ENCODE measurements around the gene DCP1B. TPM values are rescaled to one million over a fixed set of nuclear protein-coding genes. Genes with fewer than 3 reads are reported as not detected.
A peak's percentile ranks its signal among the peaks of the same experiment; 100 is the strongest.

DCP1B gene
- total RNA-seq, 1 donor from 2014 or later: 17.4 TPM

GRCh38 chr12:1927051-1927680 is 77.1 kb downstream of the DCP1B start:
- Histone ChIP-seq H3K27me3 (no peaks in the 10 kb centered on the region), H3K27ac (no peak overlapping the region), H3K4me1 (peaks cover 3% of the 10 kb centered on the region), H3K4me3 (no peak overlapping the region), H3K36me3 (no peaks in the 10 kb centered on the region), H3K9me3 (no peaks in the 10 kb centered on the region)
- intact Hi-C loops (cut with DNase I): no loop called here
- DNase-seq (ENCODE audit: extremely low spot score in 2 of 2): peak; percentile 49 to 64
- TF ChIP-seq POLR2AphosphoS5 (IDR thresholded peaks at IDR 0.05; ENCODE audit: insufficient read depth in 1 of 2, low read depth in 1 of 2) (no peak), POLR2A (IDR thresholded peaks at IDR 0.05) (no peak)

- Histone ChIP-seq H3K27ac (no peak overlapping the region), H3K4me1 (no peaks in the 10 kb centered on the region)
- intact Hi-C loops (cut with DNase I): no loop called here
Observed at GRCh38 chr12:1926251-1926657, 78.0 kb downstream of the DCP1B start.

DNA sequence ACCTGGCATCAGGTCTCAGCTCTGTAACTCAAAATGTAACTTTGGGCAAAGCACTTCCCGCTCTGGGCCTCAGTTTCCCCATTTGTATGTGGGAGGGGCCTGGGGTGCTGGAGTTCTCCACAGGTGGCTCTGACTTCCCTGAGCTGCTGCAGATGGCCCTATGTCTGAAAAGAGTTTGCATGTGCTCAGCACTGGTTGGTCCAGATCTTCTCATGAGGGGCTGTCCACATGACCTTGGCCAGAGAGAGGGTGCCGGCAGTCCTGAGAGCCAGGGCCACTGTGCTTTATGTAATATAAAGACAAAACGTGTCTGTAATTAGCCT is 78.6 kb downstream of the DCP1B start:
- DNase-seq (ENCODE audit: extremely low spot score in 2 of 2): peak; percentile 69 to 90
- Histone ChIP-seq H3K9me3 (no peaks in the 10 kb centered on the region), H3K27me3 (no peaks in the 10 kb centered on the region), H3K36me3 (no peaks in the 10 kb centered on the region), H3K4me3 (no peak overlapping the region), H3K4me1 (no peaks in the 10 kb centered on the region), H3K27ac (no peak overlapping the region)
- TF ChIP-seq POLR2A (IDR thresholded peaks at IDR 0.05) (no peak), CTCF (IDR thresholded peaks at IDR 0.05) (no peak), POLR2AphosphoS5 (IDR thresholded peaks at IDR 0.05; ENCODE audit: insufficient read depth in 1 of 2, low read depth in 1 of 2) (no peak)
- intact Hi-C loops (cut with DNase I): no loop called here

More at GRCh38 chr12:1926251-1926657, 78.0 kb downstream of the DCP1B start:
- no peaks in the 10 kb centered on the region for H3K36me3 ChIP-seq
- no peak for TF ChIP-seq POLR2A (IDR thresholded peaks at IDR 0.05)
- no peak for TF ChIP-seq CTCF (IDR thresholded peaks at IDR 0.05)
- no peaks in the 10 kb centered on the region for H3K9me3 ChIP-seq
- peak in 1 of 2 donors; percentile 58 for DNase-seq (ENCODE audit: extremely low spot score in 2 of 2)
- H3K27me3 ChIP-seq: no peaks in the 10 kb centered on the region
- H3K4me3 ChIP-seq: no peak overlapping the region

- DNase-seq (ENCODE audit: extremely low spot score in 2 of 2): peak in 1 of 2 donors; percentile 69
- no peaks in the 10 kb centered on the region for H3K9me3 ChIP-seq
- no peak for TF ChIP-seq POLR2AphosphoS5 (IDR thresholded peaks at IDR 0.05; ENCODE audit: insufficient read depth in 1 of 2, low read depth in 1 of 2)
- no peak for TF ChIP-seq POLR2A (IDR thresholded peaks at IDR 0.05)
- no peak for TF ChIP-seq CTCF (IDR thresholded peaks at IDR 0.05)
- no peaks in the 10 kb centered on the region for H3K27me3 ChIP-seq
- no peaks in the 10 kb centered on the region for H3K36me3 ChIP-seq
- no peak overlapping the region for H3K27ac ChIP-seq
- no peaks in the 10 kb centered on the region for H3K4me1 ChIP-seq
- intact Hi-C loops (cut with DNase I): no loop called here
- no peak overlapping the region for H3K4me3 ChIP-seq
Observed at GRCh38 chr12:1924996-1925683, 79.1 kb downstream of the DCP1B start.

DNA sequence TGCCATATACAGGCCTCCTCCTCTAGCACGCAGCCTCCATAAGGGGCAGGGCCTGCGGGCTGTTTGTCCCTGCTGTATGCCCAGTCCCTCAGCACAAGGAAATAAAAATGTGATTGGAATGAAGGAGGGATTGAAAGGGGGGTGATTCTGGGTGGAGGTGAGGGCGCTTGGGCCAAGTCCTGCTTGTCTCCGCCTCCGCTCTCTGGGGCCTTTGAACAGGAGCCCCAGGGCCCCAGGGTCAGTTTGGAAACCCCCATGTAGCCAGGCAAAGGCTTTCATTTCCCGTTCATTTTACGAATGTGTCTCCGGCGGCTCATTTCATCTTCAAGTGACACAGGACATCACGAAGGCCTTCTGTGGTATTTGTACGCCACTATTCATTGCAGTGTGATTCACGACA is 81.3 kb downstream of the DCP1B start:
- intact Hi-C loops (cut with DNase I): no loop called here
- Histone ChIP-seq H3K36me3 (no peaks in the 10 kb centered on the region), H3K27me3 (no peaks in the 10 kb centered on the region), H3K4me3 (no peak overlapping the region), H3K9me3 (no peaks in the 10 kb centered on the region), H3K4me1 (no peaks in the 10 kb centered on the region), H3K27ac (no peak overlapping the region)
- DNase-seq (ENCODE audit: extremely low spot score in 2 of 2): peak; percentile 49 to 54
- TF ChIP-seq POLR2A (IDR thresholded peaks at IDR 0.05) (no peak), POLR2AphosphoS5 (IDR thresholded peaks at IDR 0.05; ENCODE audit: insufficient read depth in 1 of 2, low read depth in 1 of 2) (no peak), CTCF (IDR thresholded peaks at IDR 0.05) (no peak)
